Pancreas (tissue), 10 donors: ENCODE results near the gene ATP1A1. TPM values are rescaled to one million over a fixed set of nuclear protein-coding genes. Genes with fewer than 3 reads are reported as not detected.
A peak's percentile ranks its signal among the peaks of the same experiment; 100 is the strongest.

Experiments used
- ATAC-seq, 4 donors: fragments of 200-7000 bp; cut with Tn5 transposase; one replicate each; pipeline versions ENCODE4 v1.8.0 to v1.9.1; 2020; ENCODE audit warnings: mild to moderate bottlenecking in 4 of 4, moderate library complexity in 4 of 4
- DNase-seq, 6 donors: peaks; one replicate each; pipeline ENCODE4 v3.0.0-alpha.2; 2020
- FAIRE-seq: peaks from 2 replicates; lab custom pipeline; 2012; peaks lifted over from hg19 to GRCh38; lab: Jason Lieb, UNC
- H3K27ac ChIP-seq, 4 donors: fragments of 200-600 bp; sonication (generic); 1 replicate in 3 of 4; 2 replicates in 1 of 4; pipeline versions ENCODE4 v1.5.0 to v1.8.0; 2020
- H3K27me3 ChIP-seq, 4 donors: fragments of 200-600 bp; one replicate each; pipeline ENCODE4 v1.8.0; 2021
- H3K36me3 ChIP-seq, 3 donors: fragments of 200-600 bp; sonication (generic) in 1 of 3; one replicate each; pipeline versions ENCODE4 v1.5.0 to v1.8.0; 2020 to 2021
- H3K4me1 ChIP-seq, 3 donors: fragments of 200-600 bp; one replicate each; pipeline ENCODE4 v1.8.0; 2021
- H3K4me3 ChIP-seq, 4 donors: fragments of 200-600 bp; sonication (generic) in 2 of 4; one replicate each; pipeline versions ENCODE4 v1.5.0 to v1.8.0; 2020 to 2021
- H3K9me3 ChIP-seq, 4 donors: fragments of 200-600 bp; one replicate each; pipeline ENCODE4 v1.8.0; 2021
- CTCF ChIP-seq, 4 donors: fragments of 200-600 bp; sonication (generic) in 3 of 4; IDR thresholded peaks; one replicate each; pipeline versions ENCODE4 v1.5.0 to v1.8.0; 2021; ENCODE audit warnings: antibody characterized with exemption in 4 of 4
- WGBS, 2 donors: extraction: QIAGEN DNeasy Blood & Tissue Kit; methylation state at CpG; one replicate each; pipeline ENCODE4 v1.1.7; 2013; 5-methylcytosine and 5-hydroxymethylcytosine counted together
- intact Hi-C, 3 donors: fragments of 100-400 bp; cut with DNase I; formaldehyde crosslinking; loops; one replicate each; pipeline versions ENCODE4 v1.11.1 to v1.14.2; 2022
- polyA plus RNA-seq, 2 donors: library from polyadenylated mRNA; stranded (reverse); fragments of 200-250 nt; gene quantifications; one replicate each; pipeline ENCODE4 v1.2.3, GENCODE V29; 2013
- total RNA-seq, 6 donors: library from RNA; stranded (reverse); fragmentation: NEBNext Ultra II Directional in 4 of 6; extraction: Animal tissue kit (Norgen Biotek cat#: 25700) in 4 of 6; gene quantifications; one replicate each; pipeline versions ENCODE4 v1.2.1 to v1.2.4, GENCODE V29; 2021 to 2023
- donor health status: healthy with polysubstance abuse.
- donor health status: DM: no; HTN: no; CAD: no; lungs with moderate emphysema.
- donor health status: DM: no; HTN: no; CAD: no.
- donor health status: control.
- donor health status: control.
- donor health status: Bipolar disorder and iron deficiency.
- donor health status: DM: yes; HTN: yes; CAD: no.
- donor health status: DM: no; HTN: no; CAD: no.
- donor health status: DM: no; HTN: no; CAD: no.
- donor health status: DM: yes; HTN: yes; CAD: no.

Gene ATP1A1
- total and polyA plus RNA-seq, 8 donors: 226 to 735 (median 490) TPM

- WGBS, 2 donors: 84 to 86% methylated on average over 9 of the region's 9 CpGs
- H3K36me3 ChIP-seq: no peaks in the 10 kb centered on the region
Measured at GRCh38 chr1:116334868-116335635, 38.0 kb upstream of the ATP1A1 start.

GRCh38 chr1:116335850-116336624 lies 37.0 kb upstream of the ATP1A1 start:
- Histone ChIP-seq H3K9me3 (no peaks in the 10 kb centered on the region), H3K36me3 (no peaks in the 10 kb centered on the region), H3K4me1 (peaks cover 10 to 33% (median 23%) of the 10 kb centered on the region in 3 donors), H3K27me3 (no peaks in the 10 kb centered on the region), H3K27ac (no peak overlapping the region), H3K4me3 (no peak overlapping the region)
- no peak for TF ChIP-seq CTCF (IDR thresholded peaks at IDR 0.05)
- FAIRE-seq (no peak), DNase-seq (no peak), ATAC-seq (peak in 3 of 4 donors; percentile 54 to 56 (median 55))
- 47 to 51% methylated on average over 11 of the region's 11 CpGs for WGBS, 2 donors
- intact Hi-C loops: no loop called here

More at GRCh38 chr1:116334868-116335635, 38.0 kb upstream of the ATP1A1 start:
- no peak for ATAC-seq
- no peak overlapping the region for H3K27ac ChIP-seq
- no peaks in the 10 kb centered on the region for H3K9me3 ChIP-seq
- intact Hi-C loops: no loop called here
- H3K4me1 ChIP-seq: peaks cover 17 to 43% (median 31%) of the 10 kb centered on the region in 3 donors
- no peaks in the 10 kb centered on the region for H3K27me3 ChIP-seq
- no peak for DNase-seq
- TF ChIP-seq CTCF (IDR thresholded peaks at IDR 0.05): no peak
- no peak overlapping the region for H3K4me3 ChIP-seq
- no peak for FAIRE-seq

GRCh38 chr1:116337398-116337797 lies 35.6 kb upstream of the ATP1A1 start:
- intact Hi-C loops: no loop called here
- H3K36me3 ChIP-seq: no peaks in the 10 kb centered on the region
- ATAC-seq (no peak), FAIRE-seq (no peak), DNase-seq (no peak)
- peaks cover 7 to 21% (median 15%) of the 10 kb centered on the region in 3 donors for H3K4me1 ChIP-seq
- 81 to 82% methylated on average over 7 of the region's 7 CpGs for WGBS, 2 donors
- no peak overlapping the region for H3K4me3 ChIP-seq
- no peak for TF ChIP-seq CTCF (IDR thresholded peaks at IDR 0.05)
- no peaks in the 10 kb centered on the region for H3K9me3 ChIP-seq
- H3K27me3 ChIP-seq: no peaks in the 10 kb centered on the region
- no peak overlapping the region for H3K27ac ChIP-seq

- no peak overlapping the region for H3K27ac ChIP-seq
- ATAC-seq: no peak
- DNase-seq: no peak
- H3K36me3 ChIP-seq: no peaks in the 10 kb centered on the region
- H3K9me3 ChIP-seq: no peaks in the 10 kb centered on the region
- FAIRE-seq: no peak
- TF ChIP-seq CTCF (IDR thresholded peaks at IDR 0.05): no peak
- no peak overlapping the region for H3K4me3 ChIP-seq
- intact Hi-C loops: no loop called here
- peaks cover 7 to 21% (median 15%) of the 10 kb centered on the region in 3 donors for H3K4me1 ChIP-seq
- H3K27me3 ChIP-seq: no peaks in the 10 kb centered on the region
- WGBS, 2 donors: 91 to 93% methylated on average over 2 of the region's 2 CpGs
Measured at GRCh38 chr1:116338400-116338799, 34.6 kb upstream of the ATP1A1 start.
